ENCODE results near the gene PSMB10.
"Not testable (repeated sequence)": the region's sequence is repeated elsewhere in the genome, so short reads cannot be mapped to it uniquely, and the experiment has no call there.

The PSMB10 gene

DNA sequence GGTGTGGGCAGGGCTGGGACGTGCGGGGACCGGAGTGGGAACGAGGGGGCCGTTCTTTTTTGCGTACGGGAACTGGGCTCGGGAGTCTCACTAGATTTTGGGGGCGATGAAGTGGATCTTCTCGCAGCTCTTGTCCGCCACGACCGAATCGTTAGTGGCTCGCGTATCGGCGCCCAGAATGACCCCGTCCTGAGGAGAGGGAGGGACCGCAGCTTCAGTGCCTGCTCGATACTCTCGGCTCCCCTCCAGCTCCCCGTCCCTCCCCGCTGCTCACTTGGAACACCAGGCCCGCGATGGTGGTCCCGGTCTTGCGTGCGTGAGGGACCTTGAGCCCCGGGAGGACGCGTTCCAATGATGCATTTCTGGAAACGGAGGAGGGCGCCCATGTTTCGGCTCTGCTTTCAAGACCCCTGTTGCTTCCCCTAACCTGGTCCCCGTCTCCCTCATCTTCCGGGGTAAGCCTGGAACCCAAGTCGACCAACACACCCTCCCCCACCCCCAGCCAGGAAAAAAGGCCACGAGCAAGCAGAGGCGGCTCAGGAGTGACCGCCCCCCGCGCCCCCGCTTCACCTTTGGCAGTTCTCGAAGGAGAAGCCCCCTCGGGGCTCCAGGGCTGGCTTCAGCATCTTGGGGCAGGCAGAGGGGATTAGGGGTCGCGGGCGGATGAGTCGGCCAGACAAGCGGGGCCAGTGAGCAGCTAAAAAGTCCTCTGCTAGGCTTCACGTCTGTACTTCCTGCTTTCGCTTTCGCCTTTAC, at the start of gene PSMB10:
Gene PSMB10, minus strand, starts transcription at position 727 of the 756 bp plus-strand sequence. Its CDS starts 101 bp downstream, at position 626.
- H3K27ac ChIP-seq (ENCODE audit: low read length) = peak within 1 kb of the TSS; percentile 89
- peaks cover 9 to 15% of the 10 kb centered on the region in 2 donors for H3K36me3 ChIP-seq (ENCODE audit: control insufficient read depth in 1 of 2, insufficient read depth in 2 of 2, low read length in 2 of 2)
- H3K9me3 ChIP-seq (ENCODE audit: control insufficient read depth in 1 of 2, low read length in 2 of 2) = no peaks in the 10 kb centered on the region
- peak within 1 kb of the TSS; percentile 91 to 92 for H3K4me3 ChIP-seq (ENCODE audit: low read depth in 1 of 2, low read length in 2 of 2)
- H3K27me3 ChIP-seq (ENCODE audit: low read depth, low read length) = no peaks in the 10 kb centered on the region
- H3K4me1 ChIP-seq (ENCODE audit: control insufficient read depth in 1 of 2, insufficient read depth in 2 of 2, low read length in 2 of 2) = peaks cover 0 to 26% of the 10 kb centered on the region in 2 donors

DNA sequence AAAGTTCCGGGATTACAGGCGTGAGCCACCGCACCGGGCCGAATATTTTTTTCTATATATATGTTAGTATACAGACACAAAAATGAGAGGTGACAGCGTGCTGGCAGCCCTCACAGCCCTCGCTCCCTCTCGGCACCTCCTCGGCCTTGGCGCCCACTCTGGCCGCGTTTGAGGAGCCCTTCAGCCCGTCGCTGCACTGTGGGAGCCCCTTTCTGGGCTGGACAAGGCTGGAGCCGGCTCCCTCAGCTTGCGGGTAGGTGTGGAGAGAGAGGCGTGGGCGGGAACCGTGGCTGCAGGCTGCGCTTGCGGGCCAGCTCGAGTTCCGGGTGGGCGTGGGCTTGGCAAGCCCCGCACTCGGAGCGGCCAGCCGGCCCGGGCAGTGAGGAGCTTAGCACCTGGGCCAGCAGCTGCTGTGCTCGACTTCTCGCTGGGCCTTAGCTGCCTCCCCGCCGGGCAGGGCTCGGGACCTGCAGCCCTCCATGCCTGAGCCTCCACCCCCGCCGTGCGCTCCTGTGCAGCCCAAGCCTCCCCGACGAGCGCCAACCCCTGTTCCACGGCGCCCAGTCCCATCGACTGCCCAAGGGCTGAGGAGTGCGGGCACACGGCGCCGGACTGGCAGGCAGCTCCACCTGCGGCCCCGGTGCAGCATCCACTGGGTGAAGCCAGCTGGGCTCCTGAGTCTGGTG, 45.5 kb upstream of the PSMB10 start:
- Histone ChIP-seq H3K27ac (ENCODE audit: low read length) (no peak overlapping the region), H3K36me3 (ENCODE audit: control insufficient read depth in 1 of 2, insufficient read depth in 2 of 2, low read length in 2 of 2) (no peaks in the 10 kb centered on the region), H3K9me3 (ENCODE audit: control insufficient read depth in 1 of 2, low read length in 2 of 2) (no peaks in the 10 kb centered on the region), H3K4me3 (ENCODE audit: low read depth in 1 of 2, low read length in 2 of 2) (no peak overlapping the region), H3K27me3 (ENCODE audit: low read depth, low read length) (no peaks in the 10 kb centered on the region), H3K4me1 (ENCODE audit: control insufficient read depth in 1 of 2, insufficient read depth in 2 of 2, low read length in 2 of 2) (peaks cover 0 to 4% of the 10 kb centered on the region in 2 donors)

DNA sequence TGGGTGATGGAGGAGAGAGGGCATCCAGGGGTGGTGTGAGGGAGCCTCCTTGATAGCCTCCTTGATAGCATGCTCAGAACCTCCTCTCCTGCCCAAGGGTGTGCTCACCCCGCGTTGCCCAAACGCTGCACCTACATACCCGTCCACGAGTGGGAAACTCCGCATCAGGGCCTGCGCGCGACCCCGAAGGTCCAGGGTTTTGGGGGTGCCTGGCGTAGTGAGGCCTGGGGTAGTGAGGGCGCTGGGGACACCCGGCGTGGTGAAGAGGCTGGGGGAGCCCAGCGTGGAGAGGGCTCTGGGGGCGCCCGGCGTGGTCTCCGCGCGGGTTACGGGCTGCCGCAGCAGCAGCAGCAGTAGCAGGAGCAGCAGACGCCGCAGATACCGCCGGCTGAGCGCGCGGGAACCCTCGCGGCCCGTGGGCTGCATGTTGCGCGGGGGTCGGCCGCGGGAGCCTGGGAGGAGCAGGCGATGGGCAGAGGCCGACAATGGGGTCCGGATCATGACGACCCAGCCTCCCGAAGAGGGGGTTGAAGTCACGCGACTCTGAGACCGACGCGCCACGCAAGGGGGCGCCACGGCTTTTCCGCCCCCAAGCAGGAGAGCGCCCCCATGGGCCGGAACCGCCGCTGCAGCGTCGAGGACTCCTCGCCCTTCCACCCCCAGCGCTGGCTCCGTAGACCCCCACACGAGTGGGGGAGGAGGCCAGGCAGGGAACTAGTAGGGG, 43.5 kb upstream of the PSMB10 start, which contains the start of gene DPEP3:
Gene DPEP3, minus strand, starts transcription at position 545 of the 724 bp plus-strand sequence. Its CDS starts 119 bp downstream, at position 426.
- Histone ChIP-seq H3K27ac (ENCODE audit: low read length) (no peak within 1 kb of the TSS), H3K36me3 (ENCODE audit: control insufficient read depth in 1 of 2, insufficient read depth in 2 of 2, low read length in 2 of 2) (no peaks in the 10 kb centered on the region), H3K4me3 (ENCODE audit: low read depth in 1 of 2, low read length in 2 of 2) (no peak within 1 kb of the TSS), H3K9me3 (ENCODE audit: control insufficient read depth in 1 of 2, low read length in 2 of 2) (no peaks in the 10 kb centered on the region), H3K4me1 (ENCODE audit: control insufficient read depth in 1 of 2, insufficient read depth in 2 of 2, low read length in 2 of 2) (peaks cover 0 to 4% of the 10 kb centered on the region in 2 donors), H3K27me3 (ENCODE audit: low read depth, low read length) (no peaks in the 10 kb centered on the region)

DNA sequence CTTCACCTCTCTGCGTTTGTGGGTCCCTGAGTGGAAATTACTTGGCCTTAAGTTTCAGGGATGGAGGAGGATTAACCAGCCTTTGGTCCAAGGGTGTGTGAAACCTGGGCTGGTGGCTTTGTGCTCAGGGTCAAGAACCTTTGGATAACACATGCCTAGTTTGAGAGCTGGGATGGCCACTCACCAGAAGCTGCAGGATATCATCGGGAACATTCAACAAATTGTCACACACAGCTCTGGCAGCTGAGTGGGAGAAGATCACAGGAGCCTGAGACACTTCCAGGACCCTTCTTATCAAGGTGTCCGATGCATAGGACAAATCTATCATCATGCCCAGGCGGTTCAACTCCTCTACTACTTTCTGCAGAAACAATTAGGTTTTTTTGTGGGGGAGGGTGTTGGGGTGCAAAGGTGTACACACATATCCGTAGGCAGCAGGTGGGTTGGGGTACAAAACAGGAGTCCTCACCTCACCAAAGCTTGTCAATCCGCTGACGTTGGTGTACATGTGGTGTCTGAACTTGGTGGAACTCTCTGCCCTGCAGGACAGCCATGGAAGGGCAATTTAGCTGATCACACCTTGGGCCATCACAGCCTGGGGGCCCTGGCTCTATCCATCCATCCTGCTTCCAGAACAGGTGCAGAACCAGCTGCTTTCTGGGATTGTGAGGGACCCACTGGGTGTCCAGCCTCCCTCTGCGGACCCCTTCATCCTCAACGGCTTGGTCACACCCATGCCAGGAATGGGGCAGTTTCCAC, 41.0 kb upstream of the PSMB10 start:
- no peak overlapping the region for H3K4me3 ChIP-seq (ENCODE audit: low read depth in 1 of 2, low read length in 2 of 2)
- H3K9me3 ChIP-seq (ENCODE audit: control insufficient read depth in 1 of 2, low read length in 2 of 2) = no peaks in the 10 kb centered on the region
- no peak overlapping the region for H3K27ac ChIP-seq (ENCODE audit: low read length)
- no peaks in the 10 kb centered on the region for H3K4me1 ChIP-seq (ENCODE audit: control insufficient read depth in 1 of 2, insufficient read depth in 2 of 2, low read length in 2 of 2)
- H3K27me3 ChIP-seq (ENCODE audit: low read depth, low read length) = no peaks in the 10 kb centered on the region
- no peaks in the 10 kb centered on the region for H3K36me3 ChIP-seq (ENCODE audit: control insufficient read depth in 1 of 2, insufficient read depth in 2 of 2, low read length in 2 of 2)

DNA sequence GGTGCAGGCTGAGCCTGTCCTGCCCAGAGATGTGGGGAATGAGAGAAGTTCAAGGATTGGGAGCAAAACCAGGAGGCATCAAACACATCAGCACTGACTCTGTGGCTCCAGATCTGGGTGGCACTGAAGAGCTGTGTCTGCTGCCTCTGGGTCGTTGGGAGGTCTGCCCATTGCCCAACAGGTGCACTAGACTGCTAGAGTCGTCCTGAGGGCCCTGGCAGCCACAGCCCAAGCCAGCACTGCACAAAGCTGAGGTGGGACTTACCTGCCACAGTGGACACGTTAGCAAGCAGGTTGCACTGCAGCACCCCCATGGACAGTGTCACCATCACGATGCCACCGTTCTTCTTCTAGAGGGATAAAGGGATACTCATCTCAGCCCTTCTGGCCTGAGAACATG, 40.4 kb upstream of the PSMB10 start:
- no peaks in the 10 kb centered on the region for H3K4me1 ChIP-seq (ENCODE audit: control insufficient read depth in 1 of 2, insufficient read depth in 2 of 2, low read length in 2 of 2)
- no peaks in the 10 kb centered on the region for H3K36me3 ChIP-seq (ENCODE audit: control insufficient read depth in 1 of 2, insufficient read depth in 2 of 2, low read length in 2 of 2)
- no peaks in the 10 kb centered on the region for H3K27me3 ChIP-seq (ENCODE audit: low read depth, low read length)
- H3K4me3 ChIP-seq (ENCODE audit: low read depth in 1 of 2, low read length in 2 of 2) = no peak overlapping the region
- no peak overlapping the region for H3K27ac ChIP-seq (ENCODE audit: low read length)
- H3K9me3 ChIP-seq (ENCODE audit: control insufficient read depth in 1 of 2, low read length in 2 of 2) = no peaks in the 10 kb centered on the region

DNA sequence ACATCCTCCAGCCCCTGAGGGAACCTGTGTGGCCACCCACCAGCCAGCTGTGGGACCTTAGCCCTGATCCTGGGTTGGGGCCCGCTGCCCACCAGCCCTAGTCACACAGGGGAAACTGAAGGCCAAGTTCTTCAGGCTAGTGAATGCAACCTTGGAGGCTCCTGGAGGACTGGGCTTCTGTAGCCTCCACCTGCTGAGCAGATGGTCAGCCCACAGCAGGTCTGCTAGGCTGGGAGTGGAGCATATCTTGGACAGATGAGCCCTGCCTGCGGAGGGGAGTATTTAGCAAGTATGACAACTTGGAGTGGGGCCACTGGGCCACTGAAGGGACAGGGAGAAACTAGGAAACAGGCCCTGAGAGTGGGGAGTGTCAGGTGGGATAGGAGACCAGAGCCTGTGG, 39.6 kb upstream of the PSMB10 start:
- Histone ChIP-seq H3K9me3 (ENCODE audit: control insufficient read depth in 1 of 2, low read length in 2 of 2) (no peaks in the 10 kb centered on the region), H3K27ac (ENCODE audit: low read length) (no peak overlapping the region), H3K4me3 (ENCODE audit: low read depth in 1 of 2, low read length in 2 of 2) (no peak overlapping the region), H3K36me3 (ENCODE audit: control insufficient read depth in 1 of 2, insufficient read depth in 2 of 2, low read length in 2 of 2) (no peaks in the 10 kb centered on the region), H3K27me3 (ENCODE audit: low read depth, low read length) (no peaks in the 10 kb centered on the region), H3K4me1 (ENCODE audit: control insufficient read depth in 1 of 2, insufficient read depth in 2 of 2, low read length in 2 of 2) (no peaks in the 10 kb centered on the region)

DNA sequence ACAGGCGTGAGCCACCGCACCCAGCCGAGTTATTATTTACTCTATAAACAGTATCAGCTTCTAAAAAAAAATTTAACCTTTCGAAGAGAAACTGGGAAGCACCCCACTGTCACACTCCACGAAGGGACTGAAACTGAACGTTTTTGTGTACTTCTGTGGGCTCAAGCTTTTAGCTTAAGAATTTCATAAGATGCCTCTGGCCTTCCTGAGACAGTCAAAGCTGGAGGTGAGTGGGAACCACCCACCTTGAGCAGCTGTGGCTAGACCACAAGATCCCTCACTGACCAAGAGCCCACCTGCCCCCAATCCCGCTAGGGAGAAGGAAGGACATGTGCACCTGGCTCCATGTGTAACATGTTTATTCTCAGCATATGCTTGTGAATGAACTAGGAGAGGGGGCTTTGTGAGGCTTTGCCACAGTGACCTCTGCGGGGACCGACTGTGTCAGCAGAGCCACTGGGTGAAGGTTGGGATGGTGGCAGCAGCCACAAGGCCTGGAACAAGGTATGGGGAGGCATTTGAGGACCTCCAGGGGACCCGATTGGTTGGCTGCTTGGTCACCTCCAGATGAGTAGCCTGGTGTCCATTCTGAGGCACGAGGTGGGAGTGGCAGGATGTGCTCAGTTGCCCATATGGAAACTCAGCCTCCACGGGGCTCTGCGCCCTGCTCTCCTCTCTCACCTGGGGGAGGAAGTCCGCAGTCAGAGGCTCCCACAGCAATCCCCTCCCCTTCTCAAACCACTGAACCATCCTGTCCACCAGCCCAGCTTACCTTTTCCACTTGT, 38.9 kb upstream of the PSMB10 start:
- H3K36me3 ChIP-seq (ENCODE audit: control insufficient read depth in 1 of 2, insufficient read depth in 2 of 2, low read length in 2 of 2) = no peaks in the 10 kb centered on the region
- no peak overlapping the region for H3K27ac ChIP-seq (ENCODE audit: low read length)
- no peak overlapping the region for H3K4me3 ChIP-seq (ENCODE audit: low read depth in 1 of 2, low read length in 2 of 2)
- H3K9me3 ChIP-seq (ENCODE audit: control insufficient read depth in 1 of 2, low read length in 2 of 2) = no peaks in the 10 kb centered on the region
- H3K27me3 ChIP-seq (ENCODE audit: low read depth, low read length) = no peaks in the 10 kb centered on the region
- no peaks in the 10 kb centered on the region for H3K4me1 ChIP-seq (ENCODE audit: control insufficient read depth in 1 of 2, insufficient read depth in 2 of 2, low read length in 2 of 2)

DNA sequence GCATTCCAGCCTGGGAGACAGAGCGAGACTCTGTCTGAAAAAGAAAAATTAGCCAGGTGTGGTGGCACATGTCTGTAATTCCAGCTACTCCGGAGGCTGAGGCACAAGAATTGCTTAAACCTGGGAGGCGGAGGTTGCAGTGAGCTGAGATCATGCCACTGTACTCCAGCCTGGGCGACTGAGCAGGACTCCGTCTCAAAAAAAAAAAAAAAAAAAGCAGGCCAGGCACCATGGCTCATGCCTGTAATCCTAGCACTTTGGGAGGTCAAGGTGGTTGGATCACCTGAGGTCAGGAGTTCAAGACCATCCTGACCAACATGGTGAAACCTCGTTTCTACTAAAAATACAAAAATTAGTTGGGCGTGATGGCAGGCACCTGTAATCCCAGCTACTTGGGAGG, 35.6 kb upstream of the PSMB10 start:
- not testable (repeated sequence) for H3K4me3 ChIP-seq (ENCODE audit: low read depth in 1 of 2, low read length in 2 of 2); H3K4me1 ChIP-seq (ENCODE audit: control insufficient read depth in 1 of 2, insufficient read depth in 2 of 2, low read length in 2 of 2); H3K36me3 ChIP-seq (ENCODE audit: control insufficient read depth in 1 of 2, insufficient read depth in 2 of 2, low read length in 2 of 2); H3K27me3 ChIP-seq (ENCODE audit: low read depth, low read length); H3K9me3 ChIP-seq (ENCODE audit: control insufficient read depth in 1 of 2, low read length in 2 of 2); H3K27ac ChIP-seq (ENCODE audit: low read length)

DNA sequence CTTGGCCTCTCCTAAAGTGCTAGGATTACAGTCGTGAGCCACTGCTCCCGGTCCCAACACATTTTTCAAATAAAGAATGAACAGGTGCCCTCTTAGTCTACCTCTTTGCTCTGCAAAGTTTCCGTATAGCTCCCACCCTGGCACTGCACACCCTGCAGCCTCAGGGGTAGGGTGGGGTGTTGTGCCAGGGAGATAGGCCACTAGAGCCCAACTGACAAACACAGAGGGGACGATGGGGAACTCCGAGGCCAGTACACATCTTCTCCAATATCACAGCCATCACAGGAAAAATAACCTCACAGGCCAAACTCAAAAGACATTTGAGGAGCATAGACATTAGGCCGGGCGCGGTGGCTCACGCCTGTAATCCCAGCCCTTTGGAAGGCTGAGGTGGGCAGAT, 34.5 kb upstream of the PSMB10 start:
- H3K4me1 ChIP-seq (ENCODE audit: control insufficient read depth in 1 of 2, insufficient read depth in 2 of 2, low read length in 2 of 2) = peaks cover 12 to 13% of the 10 kb centered on the region in 2 donors
- no peaks in the 10 kb centered on the region for H3K36me3 ChIP-seq (ENCODE audit: control insufficient read depth in 1 of 2, insufficient read depth in 2 of 2, low read length in 2 of 2)
- no peak overlapping the region for H3K27ac ChIP-seq (ENCODE audit: low read length)
- no peaks in the 10 kb centered on the region for H3K9me3 ChIP-seq (ENCODE audit: control insufficient read depth in 1 of 2, low read length in 2 of 2)
- no peaks in the 10 kb centered on the region for H3K27me3 ChIP-seq (ENCODE audit: low read depth, low read length)
- H3K4me3 ChIP-seq (ENCODE audit: low read depth in 1 of 2, low read length in 2 of 2) = no peak overlapping the region

DNA sequence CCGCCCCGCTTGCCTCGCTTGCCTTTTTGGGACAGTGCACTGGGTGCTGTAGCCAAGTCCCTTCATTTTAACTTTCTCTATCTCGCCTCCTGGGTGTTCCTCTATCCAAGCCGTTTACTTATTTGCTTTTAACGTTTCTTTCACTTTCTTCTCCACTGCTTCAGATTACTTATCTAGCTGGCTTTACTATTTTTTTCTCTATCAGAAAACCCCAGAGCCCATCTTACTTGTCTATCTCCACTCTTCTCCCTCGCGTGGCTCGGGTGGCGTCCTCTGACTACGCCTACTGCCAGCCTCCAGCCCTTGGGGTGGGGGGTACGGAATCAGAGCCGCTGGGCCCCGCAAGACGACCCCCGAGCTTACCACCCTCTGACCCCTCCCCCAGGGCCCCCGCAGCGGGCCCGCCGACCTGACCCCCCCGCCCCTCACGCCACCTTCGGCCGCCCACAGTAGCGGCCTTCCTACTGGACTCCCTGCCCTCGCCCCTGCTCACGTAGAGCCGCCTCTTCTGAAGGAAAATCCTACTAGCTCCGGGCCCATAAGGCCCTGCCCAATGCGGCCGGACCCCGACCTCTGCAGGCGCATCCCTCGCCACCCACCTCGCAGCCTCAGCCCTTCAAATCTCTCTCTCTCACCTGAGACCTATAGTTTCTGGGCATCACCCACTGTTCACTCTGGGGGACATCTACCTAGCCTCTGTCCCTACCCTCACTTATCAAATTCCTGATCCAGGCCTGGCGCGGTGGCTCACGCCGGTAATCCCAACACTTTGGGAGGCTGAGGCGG, 32.8 kb upstream of the PSMB10 start:
- Histone ChIP-seq H3K27me3 (ENCODE audit: low read depth, low read length) (no peaks in the 10 kb centered on the region), H3K36me3 (ENCODE audit: control insufficient read depth in 1 of 2, insufficient read depth in 2 of 2, low read length in 2 of 2) (no peaks in the 10 kb centered on the region), H3K4me3 (ENCODE audit: low read depth in 1 of 2, low read length in 2 of 2) (peak overlapping the region; percentile 73 to 74), H3K9me3 (ENCODE audit: control insufficient read depth in 1 of 2, low read length in 2 of 2) (no peaks in the 10 kb centered on the region), H3K4me1 (ENCODE audit: control insufficient read depth in 1 of 2, insufficient read depth in 2 of 2, low read length in 2 of 2) (peaks cover 27 to 30% of the 10 kb centered on the region in 2 donors), H3K27ac (ENCODE audit: low read length) (peak overlapping the region; percentile 51)
